PC-3 (cell line): ENCODE results near the gene ENHO.

Source experiments
- CTCF ChIP-seq: fragments of 300-600 bp; sonication (generic); conservative IDR thresholded peaks from 2 replicates; pipeline ENCODE4 v1.5.1; 2017; ENCODE audit warnings: antibody characterized with exemption, low read depth, mild to moderate bottlenecking, low read length
- EZH2phosphoT487 ChIP-seq: fragments of 300-600 bp; sonication (generic); IDR thresholded peaks from 2 replicates; pipeline ENCODE4 v1.6.1; 2018; ENCODE audit warnings: mild to moderate bottlenecking, antibody characterized with exemption, low read length, borderline replicate concordance

GRCh38 chr9:34496149-34496712, 26.6 kb downstream of the ENHO start:
- no peak for TF ChIP-seq EZH2phosphoT487
- no peak for TF ChIP-seq CTCF
